Testis (tissue), 2 donors: ENCODE data around the gene TMEM8B.

Experiments used
- CTCF ChIP-seq, 3 experiments: fragments of 450-650 bp in 2 of 3; fragments of 200-600 bp in 1 of 3; sonication (generic) in 1 of 3; IDR thresholded peaks; one replicate each; pipeline ENCODE4 v1.5.1; 2016 to 2019; ENCODE audit warnings: antibody characterized with exemption in 3 of 3, mild to moderate bottlenecking in 2 of 3, moderate library complexity in 1 of 3
- POLR2A ChIP-seq: fragments of 450-650 bp; IDR thresholded peaks from one replicate; pipeline ENCODE4 v1.6.1; 2017; ENCODE audit warnings: antibody characterized with exemption, mild to moderate bottlenecking, moderate library complexity

GRCh38 chr9:35822926-35823325 lies 6.1 kb upstream of the TMEM8B start:
- TF ChIP-seq POLR2A (no peak), CTCF (IDR thresholded peaks at IDR 0.05) (no peak)
